ENCODE results near the gene MED12L.

Gene MED12L

GRCh38 chr3:151107177-151107576 lies 21.7 kb downstream of the MED12L start:
- no peak for TF ChIP-seq CTCF (conservative IDR thresholded peaks at IDR 0.05; ENCODE audit: low read length)
- no peak for TF ChIP-seq EZH2phosphoT487 (IDR thresholded peaks at IDR 0.05; ENCODE audit: borderline replicate concordance)
- H3K79me2 ChIP-seq (ENCODE audit: insufficient read depth, low read length) = peaks cover 100% of the 10 kb centered on the region
- H3K9me2 ChIP-seq (replicated peaks; ENCODE audit: low read depth, low read length) = no peaks in the 10 kb centered on the region
- no peaks in the 10 kb centered on the region for H3K9me3 ChIP-seq (ENCODE audit: insufficient read depth, low read depth, low read length)
- peaks cover 66% of the 10 kb centered on the region for H4K20me1 ChIP-seq (ENCODE audit: insufficient read depth, low read length, poor library complexity, severe bottlenecking)
- no peak overlapping the region for H3K9ac ChIP-seq (ENCODE audit: low read depth, low read length, poor library complexity, severe bottlenecking)
- H3F3A ChIP-seq (ENCODE audit: low read depth) = no peaks in the 10 kb centered on the region
- no peak overlapping the region for H3K4me2 ChIP-seq (ENCODE audit: low read depth, low read length, poor library complexity, severe bottlenecking)
- H2AFZ ChIP-seq (ENCODE audit: low read length) = no peak overlapping the region
- H3K36me3 ChIP-seq (ENCODE audit: insufficient read depth, low read length) = no peaks in the 10 kb centered on the region
- H3K4me3 ChIP-seq (ENCODE audit: low read length, poor library complexity, severe bottlenecking) = no peak overlapping the region
- peaks cover 69% of the 10 kb centered on the region for H3K4me1 ChIP-seq (ENCODE audit: insufficient read depth, low read length, poor library complexity, severe bottlenecking)
- H3K27me3 ChIP-seq (ENCODE audit: insufficient read depth, low read length, poor library complexity, severe bottlenecking) = no peaks in the 10 kb centered on the region

GRCh38 chr3:151107701-151108100 lies 22.2 kb downstream of the MED12L start:
- no peaks in the 10 kb centered on the region for H3K9me2 ChIP-seq (replicated peaks; ENCODE audit: low read depth, low read length)
- peaks cover 67% of the 10 kb centered on the region for H4K20me1 ChIP-seq (ENCODE audit: insufficient read depth, low read length, poor library complexity, severe bottlenecking)
- TF ChIP-seq EZH2phosphoT487 (IDR thresholded peaks at IDR 0.05; ENCODE audit: borderline replicate concordance) (no peak), CTCF (conservative IDR thresholded peaks at IDR 0.05; ENCODE audit: low read length) (no peak)
- no peak overlapping the region for H3K4me3 ChIP-seq (ENCODE audit: low read length, poor library complexity, severe bottlenecking)
- no peaks in the 10 kb centered on the region for H3F3A ChIP-seq (ENCODE audit: low read depth)
- H3K9ac ChIP-seq (ENCODE audit: low read depth, low read length, poor library complexity, severe bottlenecking) = no peak overlapping the region
- H3K27me3 ChIP-seq (ENCODE audit: insufficient read depth, low read length, poor library complexity, severe bottlenecking) = no peaks in the 10 kb centered on the region
- no peak overlapping the region for H2AFZ ChIP-seq (ENCODE audit: low read length)
- H3K36me3 ChIP-seq (ENCODE audit: insufficient read depth, low read length) = no peaks in the 10 kb centered on the region
- no peaks in the 10 kb centered on the region for H3K9me3 ChIP-seq (ENCODE audit: insufficient read depth, low read depth, low read length)
- no peak overlapping the region for H3K4me2 ChIP-seq (ENCODE audit: low read depth, low read length, poor library complexity, severe bottlenecking)
- peaks cover 68% of the 10 kb centered on the region for H3K4me1 ChIP-seq (ENCODE audit: insufficient read depth, low read length, poor library complexity, severe bottlenecking)
- peaks cover 100% of the 10 kb centered on the region for H3K79me2 ChIP-seq (ENCODE audit: insufficient read depth, low read length)

GRCh38 chr3:151109286-151109800 lies 23.9 kb downstream of the MED12L start:
- H2AFZ ChIP-seq (ENCODE audit: low read length) = no peak overlapping the region
- H3K4me2 ChIP-seq (ENCODE audit: low read depth, low read length, poor library complexity, severe bottlenecking) = peak overlapping the region; percentile 36
- H3K4me3 ChIP-seq (ENCODE audit: low read length, poor library complexity, severe bottlenecking) = no peak overlapping the region
- TF ChIP-seq EZH2phosphoT487 (IDR thresholded peaks at IDR 0.05; ENCODE audit: borderline replicate concordance) (no peak), CTCF (conservative IDR thresholded peaks at IDR 0.05; ENCODE audit: low read length) (no peak)
- no peak overlapping the region for H3K9ac ChIP-seq (ENCODE audit: low read depth, low read length, poor library complexity, severe bottlenecking)
- H3K4me1 ChIP-seq (ENCODE audit: insufficient read depth, low read length, poor library complexity, severe bottlenecking) = peaks cover 62% of the 10 kb centered on the region
- H3F3A ChIP-seq (ENCODE audit: low read depth) = no peaks in the 10 kb centered on the region
- H3K9me2 ChIP-seq (replicated peaks; ENCODE audit: low read depth, low read length) = no peaks in the 10 kb centered on the region
- peaks cover 100% of the 10 kb centered on the region for H3K79me2 ChIP-seq (ENCODE audit: insufficient read depth, low read length)
- no peaks in the 10 kb centered on the region for H3K36me3 ChIP-seq (ENCODE audit: insufficient read depth, low read length)
- H3K27me3 ChIP-seq (ENCODE audit: insufficient read depth, low read length, poor library complexity, severe bottlenecking) = no peaks in the 10 kb centered on the region
- H4K20me1 ChIP-seq (ENCODE audit: insufficient read depth, low read length, poor library complexity, severe bottlenecking) = peaks cover 64% of the 10 kb centered on the region
- no peaks in the 10 kb centered on the region for H3K9me3 ChIP-seq (ENCODE audit: insufficient read depth, low read depth, low read length)

Data from Loucy (cell line).